HEK293 (cell line): ENCODE measurements around the gene WASF3.

Experiments
- CTCF ChIA-PET: fragments of 350-600 bp; formaldehyde crosslinking; extraction: SDS; loops from one replicate; lab custom pipeline; 2021; ENCODE audit warnings: antibody characterized with exemption; lab: Yijun Ruan, JAX
- POLR2A ChIA-PET: fragments of 300-600 bp; formaldehyde crosslinking; extraction: SDS; loops from one replicate; lab custom pipeline; 2020; ENCODE audit warnings: antibody characterized with exemption, inconsistent platforms; lab: Yijun Ruan, JAX
- H3K27ac ChIP-seq: fragments of 200-500 bp; sonication (Bioruptor generic); 2 replicates; pipeline ENCODE4 v1.5.1; 2014; ENCODE audit warnings: low read depth, low read length, control low read depth, inconsistent platforms; ENCODE audit errors: extremely low read depth
- H3K36me3 ChIP-seq, 2 experiments: fragments of 200-500 bp in 1 of 2; sonication (Bioruptor generic) in 1 of 2; 1 replicate in 1 of 2; 2 replicates in 1 of 2; pipeline ENCODE4 v1.5.1; 2014 to 2017; ENCODE audit warnings: inconsistent platforms in 2 of 2, low read length in 2 of 2; ENCODE audit not compliant: control insufficient read depth in 2 of 2, insufficient read depth in 1 of 2
- H3K4me1 ChIP-seq: fragments of 200-500 bp; sonication (Bioruptor generic); 2 replicates; pipeline ENCODE4 v1.5.1; 2014; ENCODE audit warnings: mild to moderate bottlenecking, low read length, inconsistent platforms; ENCODE audit not compliant: control insufficient read depth, insufficient read depth
- H3K4me3 ChIP-seq: 2 replicates; pipeline ENCODE4 v1.5.1; 2011; ENCODE audit warnings: low read depth, mild to moderate bottlenecking, control low read depth, low read length, moderate library complexity
- H3K9me3 ChIP-seq: fragments of 200-500 bp; sonication (Bioruptor generic); 2 replicates; pipeline ENCODE4 v1.5.1; 2014; ENCODE audit warnings: low read depth, low read length, inconsistent platforms; ENCODE audit not compliant: control insufficient read depth, insufficient read depth
- BCL11B ChIP-seq: fragments of 450-650 bp; formaldehyde crosslinking; IDR thresholded peaks from 2 replicates; pipeline ENCODE4 v1.5.1; 2016; ENCODE audit warnings: low read depth, missing biosample characterization, missing genetic modification characterization
- EGR2 ChIP-seq: fragments of 450-650 bp; formaldehyde crosslinking; IDR thresholded peaks from 2 replicates; pipeline ENCODE4 v1.5.1; 2016; ENCODE audit warnings: low read depth, missing biosample characterization, missing genetic modification characterization
- KLF1 ChIP-seq: fragments of 450-650 bp; formaldehyde crosslinking; IDR thresholded peaks from 2 replicates; pipeline ENCODE4 v1.5.1; 2016; ENCODE audit warnings: missing biosample characterization, missing genetic modification characterization
- TCF7L2 ChIP-seq: IDR thresholded peaks from 2 replicates; pipeline ENCODE4 v1.6.1; 2011; ENCODE audit warnings: low read depth, mild to moderate bottlenecking, inconsistent platforms, low read length, moderate library complexity, borderline replicate concordance
- TRIM28 ChIP-seq: IDR thresholded peaks from 2 replicates; pipeline ENCODE4 v1.6.1; 2011; ENCODE audit warnings: low read length, control low read depth, borderline replicate concordance
- ZBTB8A ChIP-seq: fragments of 450-650 bp; formaldehyde crosslinking; IDR thresholded peaks from 2 replicates; pipeline ENCODE4 v1.5.1; 2016; ENCODE audit warnings: missing biosample characterization, missing genetic modification characterization
- ZNF138 ChIP-seq: fragments of 450-650 bp; formaldehyde crosslinking; IDR thresholded peaks from 2 replicates; pipeline ENCODE4 v1.5.1; 2016; ENCODE audit warnings: missing biosample characterization, missing genetic modification characterization, borderline replicate concordance
- ZNF140 ChIP-seq: fragments of 450-650 bp; formaldehyde crosslinking; IDR thresholded peaks from 2 replicates; pipeline ENCODE4 v1.5.1; 2016; ENCODE audit warnings: missing biosample characterization, missing genetic modification characterization
- ZNF155 ChIP-seq: fragments of 450-650 bp; formaldehyde crosslinking; IDR thresholded peaks from 2 replicates; pipeline ENCODE4 v1.5.1; 2016; ENCODE audit warnings: missing biosample characterization, missing genetic modification characterization
- ZNF175 ChIP-seq: fragments of 450-650 bp; formaldehyde crosslinking; IDR thresholded peaks from 2 replicates; pipeline ENCODE4 v1.5.1; 2016; ENCODE audit warnings: missing biosample characterization, missing genetic modification characterization
- ZNF529 ChIP-seq: fragments of 450-650 bp; formaldehyde crosslinking; IDR thresholded peaks from 2 replicates; pipeline ENCODE4 v1.5.1; 2017; ENCODE audit warnings: missing genetic modification characterization, missing biosample characterization; ENCODE audit not compliant: insufficient replicate concordance
- ZNF585B ChIP-seq: fragments of 450-650 bp; formaldehyde crosslinking; IDR thresholded peaks from 2 replicates; pipeline ENCODE4 v1.5.1; 2016; ENCODE audit warnings: missing biosample characterization, missing genetic modification characterization
- ZNF830 ChIP-seq: fragments of 450-650 bp; IDR thresholded peaks from 2 replicates; pipeline ENCODE4 v1.5.0; 2018; ENCODE audit warnings: missing biosample characterization, missing genetic modification characterization, low read depth, mild to moderate bottlenecking, moderate library complexity
- TF ChIP-seq, protein P1 (sequence below): fragments of 450-650 bp; formaldehyde crosslinking; IDR thresholded peaks from 2 replicates; pipeline ENCODE4 v1.5.1; 2016; ENCODE audit warnings: missing biosample characterization, missing genetic modification characterization
- TF ChIP-seq, protein P2 (sequence below): fragments of 450-650 bp; formaldehyde crosslinking; IDR thresholded peaks from 2 replicates; pipeline ENCODE4 v1.5.1; 2016; ENCODE audit warnings: missing biosample characterization, missing genetic modification characterization, borderline replicate concordance
- TF ChIP-seq, protein P3 (sequence below): fragments of 450-650 bp; formaldehyde crosslinking; IDR thresholded peaks from 2 replicates; pipeline ENCODE4 v1.5.1; 2016; ENCODE audit warnings: missing biosample characterization, missing genetic modification characterization
- TF ChIP-seq, protein P4 (sequence below): fragments of 450-650 bp; IDR thresholded peaks from 2 replicates; pipeline ENCODE4 v1.5.1; 2018; ENCODE audit warnings: missing biosample characterization, mild to moderate bottlenecking, missing genetic modification characterization
- TF ChIP-seq, protein P5 (sequence below): fragments of 450-650 bp; formaldehyde crosslinking; IDR thresholded peaks from 2 replicates; pipeline ENCODE4 v1.5.1; 2017; ENCODE audit warnings: missing biosample characterization, missing genetic modification characterization
- TF ChIP-seq, protein P6 (sequence below): fragments of 450-650 bp; formaldehyde crosslinking; IDR thresholded peaks from 2 replicates; pipeline ENCODE4 v1.5.1; 2017; ENCODE audit warnings: missing biosample characterization, missing genetic modification characterization

WASF3 gene

DNA sequence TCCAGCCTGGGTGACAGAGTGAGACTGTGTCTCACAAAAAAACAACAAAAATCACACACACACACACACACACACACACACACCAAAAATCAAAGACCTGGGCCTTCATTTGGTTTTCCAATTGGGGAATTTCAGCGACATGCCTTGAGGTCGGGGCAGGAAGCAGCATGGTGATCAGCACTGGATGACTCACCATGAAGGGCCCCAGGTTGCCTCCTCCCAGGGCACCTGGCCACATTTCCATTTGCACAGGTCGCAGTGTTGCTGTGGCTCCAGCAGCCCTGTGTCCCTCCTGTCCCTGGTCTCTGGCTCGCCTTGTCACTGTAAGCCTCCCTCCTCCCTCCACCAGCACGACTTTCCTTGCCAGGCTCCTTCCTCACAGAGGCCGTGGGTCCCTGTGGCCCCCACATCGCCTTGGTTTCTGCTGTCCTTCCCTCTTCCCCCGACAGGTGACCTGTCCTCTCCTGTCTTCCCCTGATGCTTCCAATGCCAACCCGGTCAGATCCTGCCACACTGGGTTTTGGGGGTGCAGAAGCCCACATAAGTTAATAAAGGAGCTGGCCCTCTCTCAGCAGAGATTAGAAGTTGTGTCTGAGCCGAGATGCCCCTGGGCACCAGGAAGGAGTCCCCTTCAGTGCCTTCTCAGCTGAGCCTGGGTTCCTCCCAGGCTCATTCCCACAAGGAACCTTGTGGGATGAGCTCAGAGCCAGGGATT is 136.4 kb downstream of the WASF3 start:
- POLR2A ChIA-PET, result no interaction called here
- Histone ChIP-seq H3K4me3 (no peak overlapping the region), H3K9me3 (no peaks in the 10 kb centered on the region), H3K4me1 (no peaks in the 10 kb centered on the region), H3K27ac (no peak overlapping the region), H3K36me3 (peaks cover 0 to 8% of the 10 kb centered on the region in 2 experiments; a peak in 1 of 3 replicates)
- TF ChIP-seq, protein P1, sequence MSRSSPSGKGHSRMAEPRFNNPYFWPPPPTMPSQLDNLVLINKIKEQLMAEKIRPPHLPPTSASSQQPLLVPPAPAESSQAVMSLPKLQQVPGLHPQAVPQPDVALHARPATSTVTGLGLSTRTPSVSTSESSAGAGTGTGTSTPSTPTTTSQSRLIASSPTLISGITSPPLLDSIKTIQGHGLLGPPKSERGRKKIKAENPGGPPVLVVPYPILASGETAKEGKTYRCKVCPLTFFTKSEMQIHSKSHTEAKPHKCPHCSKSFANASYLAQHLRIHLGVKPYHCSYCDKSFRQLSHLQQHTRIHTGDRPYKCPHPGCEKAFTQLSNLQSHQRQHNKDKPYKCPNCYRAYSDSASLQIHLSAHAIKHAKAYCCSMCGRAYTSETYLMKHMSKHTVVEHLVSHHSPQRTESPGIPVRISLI, result no peak
- TF ChIP-seq TCF7L2 (no peak), TRIM28 (no peak), ZNF830 (no peak), ZNF138 (no peak), ZNF155 (tag by site-specific recombination) (no peak), ZNF585B (tag by site-specific recombination) (no peak), ZNF140 (tag by site-specific recombination) (no peak), ZBTB8A (tag by site-specific recombination) (no peak), KLF1 (tag by site-specific recombination) (no peak), EGR2 (tag by site-specific recombination) (no peak), ZNF529 (tag by site-specific recombination) (no peak), ZNF175 (no peak), BCL11B (tag by site-specific recombination) (no peak)
- TF ChIP-seq, protein P2, sequence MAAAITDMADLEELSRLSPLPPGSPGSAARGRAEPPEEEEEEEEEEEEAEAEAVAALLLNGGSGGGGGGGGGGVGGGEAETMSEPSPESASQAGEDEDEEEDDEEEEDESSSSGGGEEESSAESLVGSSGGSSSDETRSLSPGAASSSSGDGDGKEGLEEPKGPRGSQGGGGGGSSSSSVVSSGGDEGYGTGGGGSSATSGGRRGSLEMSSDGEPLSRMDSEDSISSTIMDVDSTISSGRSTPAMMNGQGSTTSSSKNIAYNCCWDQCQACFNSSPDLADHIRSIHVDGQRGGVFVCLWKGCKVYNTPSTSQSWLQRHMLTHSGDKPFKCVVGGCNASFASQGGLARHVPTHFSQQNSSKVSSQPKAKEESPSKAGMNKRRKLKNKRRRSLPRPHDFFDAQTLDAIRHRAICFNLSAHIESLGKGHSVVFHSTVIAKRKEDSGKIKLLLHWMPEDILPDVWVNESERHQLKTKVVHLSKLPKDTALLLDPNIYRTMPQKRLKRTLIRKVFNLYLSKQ (tag by site-specific recombination), result no peak
- TF ChIP-seq, protein P3, sequence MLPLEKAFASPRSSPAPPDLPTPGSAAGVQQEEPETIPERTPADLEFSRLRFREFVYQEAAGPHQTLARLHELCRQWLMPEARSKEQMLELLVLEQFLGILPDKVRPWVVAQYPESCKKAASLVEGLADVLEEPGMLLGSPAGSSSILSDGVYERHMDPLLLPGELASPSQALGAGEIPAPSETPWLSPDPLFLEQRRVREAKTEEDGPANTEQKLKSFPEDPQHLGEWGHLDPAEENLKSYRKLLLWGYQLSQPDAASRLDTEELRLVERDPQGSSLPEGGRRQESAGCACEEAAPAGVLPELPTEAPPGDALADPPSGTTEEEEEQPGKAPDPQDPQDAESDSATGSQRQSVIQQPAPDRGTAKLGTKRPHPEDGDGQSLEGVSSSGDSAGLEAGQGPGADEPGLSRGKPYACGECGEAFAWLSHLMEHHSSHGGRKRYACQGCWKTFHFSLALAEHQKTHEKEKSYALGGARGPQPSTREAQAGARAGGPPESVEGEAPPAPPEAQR, result no peak
- TF ChIP-seq, protein P4, sequence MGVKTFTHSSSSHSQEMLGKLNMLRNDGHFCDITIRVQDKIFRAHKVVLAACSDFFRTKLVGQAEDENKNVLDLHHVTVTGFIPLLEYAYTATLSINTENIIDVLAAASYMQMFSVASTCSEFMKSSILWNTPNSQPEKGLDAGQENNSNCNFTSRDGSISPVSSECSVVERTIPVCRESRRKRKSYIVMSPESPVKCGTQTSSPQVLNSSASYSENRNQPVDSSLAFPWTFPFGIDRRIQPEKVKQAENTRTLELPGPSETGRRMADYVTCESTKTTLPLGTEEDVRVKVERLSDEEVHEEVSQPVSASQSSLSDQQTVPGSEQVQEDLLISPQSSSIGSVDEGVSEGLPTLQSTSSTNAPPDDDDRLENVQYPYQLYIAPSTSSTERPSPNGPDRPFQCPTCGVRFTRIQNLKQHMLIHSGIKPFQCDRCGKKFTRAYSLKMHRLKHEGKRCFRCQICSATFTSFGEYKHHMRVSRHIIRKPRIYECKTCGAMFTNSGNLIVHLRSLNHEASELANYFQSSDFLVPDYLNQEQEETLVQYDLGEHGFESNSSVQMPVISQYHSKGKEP, result no peak
- TF ChIP-seq, protein P5, sequence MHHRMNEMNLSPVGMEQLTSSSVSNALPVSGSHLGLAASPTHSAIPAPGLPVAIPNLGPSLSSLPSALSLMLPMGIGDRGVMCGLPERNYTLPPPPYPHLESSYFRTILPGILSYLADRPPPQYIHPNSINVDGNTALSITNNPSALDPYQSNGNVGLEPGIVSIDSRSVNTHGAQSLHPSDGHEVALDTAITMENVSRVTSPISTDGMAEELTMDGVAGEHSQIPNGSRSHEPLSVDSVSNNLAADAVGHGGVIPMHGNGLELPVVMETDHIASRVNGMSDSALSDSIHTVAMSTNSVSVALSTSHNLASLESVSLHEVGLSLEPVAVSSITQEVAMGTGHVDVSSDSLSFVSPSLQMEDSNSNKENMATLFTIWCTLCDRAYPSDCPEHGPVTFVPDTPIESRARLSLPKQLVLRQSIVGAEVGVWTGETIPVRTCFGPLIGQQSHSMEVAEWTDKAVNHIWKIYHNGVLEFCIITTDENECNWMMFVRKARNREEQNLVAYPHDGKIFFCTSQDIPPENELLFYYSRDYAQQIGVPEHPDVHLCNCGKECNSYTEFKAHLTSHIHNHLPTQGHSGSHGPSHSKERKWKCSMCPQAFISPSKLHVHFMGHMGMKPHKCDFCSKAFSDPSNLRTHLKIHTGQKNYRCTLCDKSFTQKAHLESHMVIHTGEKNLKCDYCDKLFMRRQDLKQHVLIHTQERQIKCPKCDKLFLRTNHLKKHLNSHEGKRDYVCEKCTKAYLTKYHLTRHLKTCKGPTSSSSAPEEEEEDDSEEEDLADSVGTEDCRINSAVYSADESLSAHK (tag by site-specific recombination), result no peak
- TF ChIP-seq, protein P6, sequence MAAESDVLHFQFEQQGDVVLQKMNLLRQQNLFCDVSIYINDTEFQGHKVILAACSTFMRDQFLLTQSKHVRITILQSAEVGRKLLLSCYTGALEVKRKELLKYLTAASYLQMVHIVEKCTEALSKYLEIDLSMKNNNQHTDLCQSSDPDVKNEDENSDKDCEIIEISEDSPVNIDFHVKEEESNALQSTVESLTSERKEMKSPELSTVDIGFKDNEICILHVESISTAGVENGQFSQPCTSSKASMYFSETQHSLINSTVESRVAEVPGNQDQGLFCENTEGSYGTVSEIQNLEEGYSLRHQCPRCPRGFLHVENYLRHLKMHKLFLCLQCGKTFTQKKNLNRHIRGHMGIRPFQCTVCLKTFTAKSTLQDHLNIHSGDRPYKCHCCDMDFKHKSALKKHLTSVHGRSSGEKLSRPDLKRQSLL (tag by site-specific recombination), result no peak
- CTCF ChIA-PET, result interaction anchor here (0.7 kb wide), 1 partner anchor 95 kb away, joined by 3 read pairs; no protein-coding TSS in a partner anchor
